ENCODE data around the gene LBX2. TPM values are rescaled to one million over a fixed set of nuclear protein-coding genes. Genes with fewer than 3 reads are reported as not detected.

LBX2 gene
- total and polyA plus RNA-seq, 4 donors, result 0.84 to 2.8 (median 2.5) TPM

DNA sequence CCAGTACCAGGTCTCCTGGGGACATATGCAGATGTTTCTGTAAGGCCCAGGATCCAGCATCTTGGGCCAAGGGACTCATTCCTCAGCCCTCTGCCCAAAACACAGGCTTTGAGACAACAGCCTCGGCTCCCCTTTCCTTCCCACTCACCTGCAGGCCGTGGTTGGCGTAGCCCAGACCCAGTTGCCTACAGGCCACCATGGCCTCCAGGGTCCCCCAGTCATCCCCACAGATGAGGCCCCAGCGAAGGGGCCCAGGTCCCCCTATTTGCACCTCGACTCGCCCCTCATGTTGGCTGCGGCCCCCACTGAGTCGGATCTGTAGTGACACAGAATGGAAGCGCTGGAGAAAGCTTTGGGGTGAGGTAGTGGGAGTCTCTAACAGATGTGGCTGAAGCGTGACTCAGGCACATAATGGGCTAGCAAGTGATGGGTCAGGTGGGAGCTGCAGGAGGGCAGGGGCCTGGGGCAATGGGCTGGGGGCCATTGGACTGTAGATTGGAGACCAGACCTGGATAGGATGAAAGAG, 36.1 kb upstream of the LBX2 start:
- Histone ChIP-seq H3K27ac (ENCODE audit: low read depth in 1 of 2, low read length in 2 of 2) (no peak overlapping the region), H3K36me3 (ENCODE audit: control insufficient read depth in 4 of 4, insufficient read depth in 3 of 4, low read depth in 1 of 4, low read length in 3 of 4) (peaks cover 0 to 6% (median 0%) of the 10 kb centered on the region in 4 donors), H3K9ac (ENCODE audit: low read depth in 1 of 2, low read length in 2 of 2) (no peak overlapping the region), H3K27me3 (ENCODE audit: control insufficient read depth in 4 of 4, insufficient read depth in 4 of 4, low read length in 3 of 4) (no peaks in the 10 kb centered on the region), H3K9me3 (ENCODE audit: control insufficient read depth in 4 of 4, low read length in 3 of 4) (no peaks in the 10 kb centered on the region), H3K4me1 (ENCODE audit: control insufficient read depth in 4 of 4, insufficient read depth in 4 of 4, low read length in 3 of 4) (peaks cover 2 to 8% (median 7%) of the 10 kb centered on the region in 4 donors), H3K4me3 (ENCODE audit: low read depth in 1 of 3, low read length in 3 of 3) (no peak overlapping the region)
- TF ChIP-seq YY1 (IDR thresholded peaks at IDR 0.05), result no peak
- no peak for TF ChIP-seq REST (IDR thresholded peaks at IDR 0.05)
- no peak for TF ChIP-seq EGR1 (IDR thresholded peaks at IDR 0.05; ENCODE audit: low read depth in 2 of 2)
- no peak for TF ChIP-seq FOXA2 (IDR thresholded peaks at IDR 0.05)
- no peak for TF ChIP-seq FOXA1 (IDR thresholded peaks at IDR 0.05)
- TF ChIP-seq, protein P1, sequence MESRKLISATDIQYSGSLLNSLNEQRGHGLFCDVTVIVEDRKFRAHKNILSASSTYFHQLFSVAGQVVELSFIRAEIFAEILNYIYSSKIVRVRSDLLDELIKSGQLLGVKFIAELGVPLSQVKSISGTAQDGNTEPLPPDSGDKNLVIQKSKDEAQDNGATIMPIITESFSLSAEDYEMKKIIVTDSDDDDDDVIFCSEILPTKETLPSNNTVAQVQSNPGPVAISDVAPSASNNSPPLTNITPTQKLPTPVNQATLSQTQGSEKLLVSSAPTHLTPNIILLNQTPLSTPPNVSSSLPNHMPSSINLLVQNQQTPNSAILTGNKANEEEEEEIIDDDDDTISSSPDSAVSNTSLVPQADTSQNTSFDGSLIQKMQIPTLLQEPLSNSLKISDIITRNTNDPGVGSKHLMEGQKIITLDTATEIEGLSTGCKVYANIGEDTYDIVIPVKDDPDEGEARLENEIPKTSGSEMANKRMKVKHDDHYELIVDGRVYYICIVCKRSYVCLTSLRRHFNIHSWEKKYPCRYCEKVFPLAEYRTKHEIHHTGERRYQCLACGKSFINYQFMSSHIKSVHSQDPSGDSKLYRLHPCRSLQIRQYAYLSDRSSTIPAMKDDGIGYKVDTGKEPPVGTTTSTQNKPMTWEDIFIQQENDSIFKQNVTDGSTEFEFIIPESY (IDR thresholded peaks at IDR 0.05), result no peak
- no peak for TF ChIP-seq JUND (IDR thresholded peaks at IDR 0.05)
- no peak for TF ChIP-seq RXRA (IDR thresholded peaks at IDR 0.05)
- TF ChIP-seq HNF4A (conservative IDR thresholded peaks at IDR 0.05), result no peak
- TF ChIP-seq SP1 (IDR thresholded peaks at IDR 0.05), result no peak
- TF ChIP-seq NR2F2 (IDR thresholded peaks at IDR 0.05), result no peak
- TF ChIP-seq ATF3 (IDR thresholded peaks at IDR 0.05), result no peak
- TF ChIP-seq CTCF (IDR thresholded peaks at IDR 0.05; ENCODE audit: low read depth, low read length, missing input control), result no peak
- no peak for TF ChIP-seq GABPA (IDR thresholded peaks at IDR 0.05 in 1 of 2, conservative IDR thresholded peaks at IDR 0.05 in 1 of 2)
- no peak for DNase-seq (ENCODE audit: low spot score)
- 89% methylated on average over 10 of the region's 10 CpGs for WGBS

DNA sequence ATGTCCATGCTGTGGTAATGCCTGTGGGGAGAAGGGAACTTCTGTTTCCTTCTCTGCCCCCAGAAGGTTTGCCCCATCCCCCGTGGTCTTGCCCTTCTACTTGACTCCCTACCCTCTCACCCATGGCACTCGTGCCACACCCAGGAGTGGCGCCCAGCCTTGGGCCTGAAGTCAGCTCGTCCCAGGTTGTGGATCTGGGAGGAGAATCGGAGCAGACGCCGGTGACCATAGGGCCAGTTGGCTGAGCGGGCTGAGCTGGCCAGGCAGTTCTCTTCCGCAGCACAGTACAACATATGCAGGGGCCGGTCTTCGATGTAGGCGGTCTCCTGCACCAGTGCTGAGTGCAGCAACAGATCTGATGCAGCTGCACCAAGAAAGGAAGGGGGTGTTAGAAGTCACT, 35.0 kb upstream of the LBX2 start:
- peaks cover 2 to 10% (median 7%) of the 10 kb centered on the region in 4 donors for H3K4me1 ChIP-seq (ENCODE audit: control insufficient read depth in 4 of 4, insufficient read depth in 4 of 4, low read length in 3 of 4)
- no peak overlapping the region for H3K9ac ChIP-seq (ENCODE audit: low read depth in 1 of 2, low read length in 2 of 2)
- peaks cover 0 to 6% (median 0%) of the 10 kb centered on the region in 4 donors for H3K36me3 ChIP-seq (ENCODE audit: control insufficient read depth in 4 of 4, insufficient read depth in 3 of 4, low read depth in 1 of 4, low read length in 3 of 4)
- no peak overlapping the region for H3K27ac ChIP-seq (ENCODE audit: low read depth in 1 of 2, low read length in 2 of 2)
- H3K27me3 ChIP-seq (ENCODE audit: control insufficient read depth in 4 of 4, insufficient read depth in 4 of 4, low read length in 3 of 4), result no peaks in the 10 kb centered on the region
- no peaks in the 10 kb centered on the region for H3K9me3 ChIP-seq (ENCODE audit: control insufficient read depth in 4 of 4, low read length in 3 of 4)
- no peak overlapping the region for H3K4me3 ChIP-seq (ENCODE audit: low read depth in 1 of 3, low read length in 3 of 3)
- WGBS, result 85% methylated on average over 12 of the region's 12 CpGs
- DNase-seq (ENCODE audit: low spot score), result no peak
- no peak for TF ChIP-seq RAD21 (IDR thresholded peaks at IDR 0.05)
- no peak for TF ChIP-seq RXRA (IDR thresholded peaks at IDR 0.05)
- no peak for TF ChIP-seq MAX (IDR thresholded peaks at IDR 0.05)
- TF ChIP-seq NR2F2 (IDR thresholded peaks at IDR 0.05), result no peak
- no peak for TF ChIP-seq CTCF (IDR thresholded peaks at IDR 0.05; ENCODE audit: low read depth, low read length, missing input control)
- no peak for TF ChIP-seq REST (IDR thresholded peaks at IDR 0.05)
